ENCODE data around the gene PKD2. TPM values are rescaled to one million over a fixed set of nuclear protein-coding genes. Genes with fewer than 3 reads are reported as not detected.

The PKD2 gene
- 10.1 and 11.7 TPM in 2 replicates for total RNA-seq

- intact Hi-C loops (cut with micrococcal nuclease), result loop anchor here (2.0 to 10.0 kb wide), 8 partner anchors 275 to 1105 kb away; partner anchors contain the start of genes AFF1, HERC3, HERC5 and PPM1K
- H3K4me1 Mint-ChIP-seq (ENCODE audit: low read depth), result peaks cover 41% of the 10 kb centered on the region
- peak; percentile 79 for DNase-seq (ENCODE audit: low spot score)
- H3K36me3 Mint-ChIP-seq (ENCODE audit: low read depth), result peaks cover 3% of the 10 kb centered on the region
- peaks cover 20% of the 10 kb centered on the region for H3K27me3 Mint-ChIP-seq (ENCODE audit: insufficient read depth)
- H3K27ac Mint-ChIP-seq, result peak within 1 kb of the TSS; percentile 80
- peak within 1 kb of the TSS; percentile 89 for H3K4me3 Mint-ChIP-seq
- H3K9me3 Mint-ChIP-seq, result no peaks in the 10 kb centered on the region
These were observed at the start of gene PKD2 for GRCh38 chr4:88007304-88008121. TSS of gene PKD2 (plus strand) at chr4:88007635. CDS start at chr4:88007734, 99 bp downstream.

GRCh38 chr4:87961993-87962392 lies 45.4 kb upstream of the PKD2 start:
- H3K27ac Mint-ChIP-seq, result no peak overlapping the region
- H3K9me3 Mint-ChIP-seq, result no peaks in the 10 kb centered on the region
- H3K4me1 Mint-ChIP-seq (ENCODE audit: low read depth), result no peaks in the 10 kb centered on the region
- H3K36me3 Mint-ChIP-seq (ENCODE audit: low read depth), result no peaks in the 10 kb centered on the region
- DNase-seq (ENCODE audit: low spot score), result no peak
- H3K4me3 Mint-ChIP-seq, result no peak overlapping the region
- intact Hi-C loops (cut with micrococcal nuclease), result no loop called here
- no peaks in the 10 kb centered on the region for H3K27me3 Mint-ChIP-seq (ENCODE audit: insufficient read depth)

- H3K4me3 Mint-ChIP-seq, result no peak overlapping the region
- H3K9me3 Mint-ChIP-seq, result no peaks in the 10 kb centered on the region
- peaks cover under 1% of the 10 kb centered on the region for H3K27me3 Mint-ChIP-seq (ENCODE audit: insufficient read depth)
- intact Hi-C loops (cut with micrococcal nuclease), result no loop called here
- H3K4me1 Mint-ChIP-seq (ENCODE audit: low read depth), result no peaks in the 10 kb centered on the region
- DNase-seq (ENCODE audit: low spot score), result no peak
- no peak overlapping the region for H3K27ac Mint-ChIP-seq
- H3K36me3 Mint-ChIP-seq (ENCODE audit: low read depth), result no peaks in the 10 kb centered on the region
These were observed 44.9 kb upstream of the PKD2 start for GRCh38 chr4:87962398-87963146.

- no peaks in the 10 kb centered on the region for H3K36me3 Mint-ChIP-seq (ENCODE audit: low read depth)
- intact Hi-C loops (cut with micrococcal nuclease), result no loop called here
- no peak overlapping the region for H3K27ac Mint-ChIP-seq
- no peaks in the 10 kb centered on the region for H3K9me3 Mint-ChIP-seq
- no peaks in the 10 kb centered on the region for H3K4me1 Mint-ChIP-seq (ENCODE audit: low read depth)
- H3K4me3 Mint-ChIP-seq, result no peak overlapping the region
- H3K27me3 Mint-ChIP-seq (ENCODE audit: insufficient read depth), result peaks cover 9% of the 10 kb centered on the region
- no peak for DNase-seq (ENCODE audit: low spot score)
These were observed 41.9 kb upstream of the PKD2 start for GRCh38 chr4:87965501-87965975.

- no peak overlapping the region for H3K4me3 Mint-ChIP-seq
- intact Hi-C loops (cut with micrococcal nuclease), result no loop called here
- H3K27me3 Mint-ChIP-seq (ENCODE audit: insufficient read depth), result peaks cover 10% of the 10 kb centered on the region
- no peak for DNase-seq (ENCODE audit: low spot score)
- no peaks in the 10 kb centered on the region for H3K36me3 Mint-ChIP-seq (ENCODE audit: low read depth)
- no peak overlapping the region for H3K27ac Mint-ChIP-seq
- H3K4me1 Mint-ChIP-seq (ENCODE audit: low read depth), result no peaks in the 10 kb centered on the region
- H3K9me3 Mint-ChIP-seq, result no peaks in the 10 kb centered on the region
These were observed 41.3 kb upstream of the PKD2 start for GRCh38 chr4:87966095-87966496.

GRCh38 chr4:87967193-87967592 lies 40.2 kb upstream of the PKD2 start:
- Mint-ChIP-seq H3K4me1 (ENCODE audit: low read depth) (no peaks in the 10 kb centered on the region), H3K4me3 (no peak overlapping the region), H3K27ac (no peak overlapping the region), H3K27me3 (ENCODE audit: insufficient read depth) (peaks cover 17% of the 10 kb centered on the region), H3K36me3 (ENCODE audit: low read depth) (no peaks in the 10 kb centered on the region), H3K9me3 (no peaks in the 10 kb centered on the region)
- DNase-seq (ENCODE audit: low spot score), result no peak
- intact Hi-C loops (cut with micrococcal nuclease), result no loop called here

- Mint-ChIP-seq H3K9me3 (no peaks in the 10 kb centered on the region), H3K4me1 (ENCODE audit: low read depth) (peaks cover 8% of the 10 kb centered on the region), H3K4me3 (no peak overlapping the region), H3K27ac (no peak overlapping the region), H3K27me3 (ENCODE audit: insufficient read depth) (peaks cover 39% of the 10 kb centered on the region), H3K36me3 (ENCODE audit: low read depth) (no peaks in the 10 kb centered on the region)
- intact Hi-C loops (cut with micrococcal nuclease), result loop anchor here (5.0 kb wide), 1 partner anchor 242 kb away; no protein-coding TSS in a partner anchor
- DNase-seq (ENCODE audit: low spot score), result no peak
These were observed 37.3 kb upstream of the PKD2 start for GRCh38 chr4:87970121-87970520.

- intact Hi-C loops (cut with micrococcal nuclease), result loop anchor here (2.0 to 5.0 kb wide), 2 partner anchors 240 to 293 kb away; no protein-coding TSS in a partner anchor
These were observed 35.6 kb upstream of the PKD2 start for GRCh38 chr4:87971866-87972265.

GRCh38 chr4:87973283-87974169 lies 33.9 kb upstream of the PKD2 start:
- H3K4me1 Mint-ChIP-seq (ENCODE audit: low read depth), result peaks cover 15% of the 10 kb centered on the region

More at GRCh38 chr4:87971866-87972265, 35.6 kb upstream of the PKD2 start:
- no peaks in the 10 kb centered on the region for H3K9me3 Mint-ChIP-seq
- H3K4me1 Mint-ChIP-seq (ENCODE audit: low read depth), result peaks cover 15% of the 10 kb centered on the region
- H3K36me3 Mint-ChIP-seq (ENCODE audit: low read depth), result no peaks in the 10 kb centered on the region
- DNase-seq (ENCODE audit: low spot score), result no peak
- peaks cover 51% of the 10 kb centered on the region for H3K27me3 Mint-ChIP-seq (ENCODE audit: insufficient read depth)
- no peak overlapping the region for H3K4me3 Mint-ChIP-seq
- no peak overlapping the region for H3K27ac Mint-ChIP-seq

GRCh38 chr4:87974856-87975462 lies 32.5 kb upstream of the PKD2 start:
- no peaks in the 10 kb centered on the region for H3K9me3 Mint-ChIP-seq
- H3K4me3 Mint-ChIP-seq, result no peak overlapping the region
- no peak overlapping the region for H3K27ac Mint-ChIP-seq
- peaks cover 15% of the 10 kb centered on the region for H3K4me1 Mint-ChIP-seq (ENCODE audit: low read depth)
- no peaks in the 10 kb centered on the region for H3K36me3 Mint-ChIP-seq (ENCODE audit: low read depth)
- intact Hi-C loops (cut with micrococcal nuclease), result loop anchor here (5.0 kb wide), 1 partner anchor 237 kb away; no protein-coding TSS in a partner anchor
- no peak for DNase-seq (ENCODE audit: low spot score)
- peaks cover 55% of the 10 kb centered on the region for H3K27me3 Mint-ChIP-seq (ENCODE audit: insufficient read depth)

More at GRCh38 chr4:87973283-87974169, 33.9 kb upstream of the PKD2 start:
- H3K36me3 Mint-ChIP-seq (ENCODE audit: low read depth), result no peaks in the 10 kb centered on the region
- H3K4me3 Mint-ChIP-seq, result no peak overlapping the region
- no peak overlapping the region for H3K27ac Mint-ChIP-seq
- peaks cover 53% of the 10 kb centered on the region for H3K27me3 Mint-ChIP-seq (ENCODE audit: insufficient read depth)
- no peak for DNase-seq (ENCODE audit: low spot score)
- intact Hi-C loops (cut with micrococcal nuclease), result loop anchor here (1.0 to 5.0 kb wide), 3 partner anchors 120 to 295 kb away; no protein-coding TSS in a partner anchor
- H3K9me3 Mint-ChIP-seq, result no peaks in the 10 kb centered on the region

- H3K36me3 Mint-ChIP-seq (ENCODE audit: low read depth), result no peaks in the 10 kb centered on the region
- peaks cover 51% of the 10 kb centered on the region for H3K27me3 Mint-ChIP-seq (ENCODE audit: insufficient read depth)
- DNase-seq (ENCODE audit: low spot score), result peak; percentile 3
- peak within 1 kb of the TSS; percentile 61 for H3K27ac Mint-ChIP-seq
- H3K9me3 Mint-ChIP-seq, result no peaks in the 10 kb centered on the region
- intact Hi-C loops (cut with micrococcal nuclease), result no loop called here
- H3K4me3 Mint-ChIP-seq, result peak within 1 kb of the TSS; percentile 20
- H3K4me1 Mint-ChIP-seq (ENCODE audit: low read depth), result peaks cover 15% of the 10 kb centered on the region
These were observed 32.0 kb upstream of the PKD2 start, which contains the start of gene SPP1 for GRCh38 chr4:87975466-87975865. TSS of gene SPP1 (plus strand) at chr4:87975714. CDS start at chr4:87976896, 1,182 bp downstream.

Data from activated T-helper 1 cell treated with anti-CD3 and anti-CD28 coated beads, Interleukin-12 subunit alpha, Interleukin-12 subunit beta, Interleukin-2, Interleukin-4 antibody, amounts not matched to agents 30 ng/mL and 10 ng/mL and 1 ng/mL, durations not matched to agents 14 hours and 24 hours and 36 hours (primary cell).